ENCODE results near the gene SMCR8.
"Not testable (repeated sequence)": the region's sequence is repeated elsewhere in the genome, so short reads cannot be mapped to it uniquely, and the experiment has no call there.

The SMCR8 gene

DNA sequence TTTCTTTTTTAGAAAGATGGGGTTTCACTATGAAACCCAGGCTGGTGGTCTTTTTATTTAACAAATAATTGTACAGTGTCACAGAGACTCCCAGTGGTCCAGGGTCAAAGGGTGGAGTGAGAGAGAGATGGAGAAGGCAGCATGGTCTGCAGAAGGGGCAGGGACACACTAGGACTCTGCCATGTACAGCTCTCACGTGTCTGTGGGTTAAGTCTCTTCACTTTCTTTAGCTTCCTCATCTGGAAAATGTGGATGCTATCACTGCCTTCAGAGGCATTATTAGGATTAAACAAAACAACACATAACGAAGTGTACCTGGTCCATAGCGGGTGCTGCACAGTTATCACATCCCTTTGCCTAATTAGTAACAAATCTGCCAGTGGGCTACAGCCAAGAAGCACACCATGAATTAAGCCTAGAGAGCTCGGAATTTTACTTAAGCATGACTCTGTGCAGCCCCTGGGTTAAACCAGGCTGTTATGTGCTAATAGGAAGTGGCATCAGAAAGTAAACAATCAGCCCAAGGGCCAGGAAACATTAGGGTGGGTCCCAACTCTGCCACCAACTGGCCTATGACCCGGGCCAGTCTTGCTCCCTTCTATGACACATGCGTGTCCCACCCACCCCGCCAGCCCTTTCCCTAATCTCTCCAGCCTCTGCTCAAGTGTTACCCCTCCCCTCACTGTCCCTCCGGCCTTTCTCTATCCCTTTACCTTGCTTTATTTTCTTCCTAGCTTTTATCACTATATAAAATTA lies 14.2 kb upstream of the SMCR8 start:
- TF ChIP-seq ZNF274 (IDR thresholded peaks at IDR 0.05; ENCODE audit: low read depth, low read length) = no peak
- H3K4me3 ChIP-seq (ENCODE audit: low read length) = no peak overlapping the region

DNA sequence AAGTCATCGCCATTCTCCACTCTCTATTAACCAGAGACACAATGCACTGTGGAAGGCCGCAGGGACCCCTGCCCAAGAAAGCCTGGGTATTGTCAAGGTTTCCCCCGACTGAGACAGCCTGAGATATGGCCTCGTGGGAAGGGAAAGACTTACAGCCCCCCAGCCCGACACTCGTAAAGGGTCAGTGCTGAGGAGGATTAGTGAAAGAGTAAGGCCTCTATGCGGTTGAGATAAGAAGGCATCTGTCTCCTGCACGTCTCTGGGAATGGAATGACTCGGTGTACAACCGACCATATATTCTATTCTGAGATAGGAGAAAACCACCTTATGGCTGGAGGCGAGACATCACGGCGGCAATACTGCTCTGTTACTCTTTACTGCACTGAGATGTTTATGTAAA lies 11.9 kb upstream of the SMCR8 start:
- not testable (repeated sequence) for H3K4me3 ChIP-seq (ENCODE audit: low read length)

DNA sequence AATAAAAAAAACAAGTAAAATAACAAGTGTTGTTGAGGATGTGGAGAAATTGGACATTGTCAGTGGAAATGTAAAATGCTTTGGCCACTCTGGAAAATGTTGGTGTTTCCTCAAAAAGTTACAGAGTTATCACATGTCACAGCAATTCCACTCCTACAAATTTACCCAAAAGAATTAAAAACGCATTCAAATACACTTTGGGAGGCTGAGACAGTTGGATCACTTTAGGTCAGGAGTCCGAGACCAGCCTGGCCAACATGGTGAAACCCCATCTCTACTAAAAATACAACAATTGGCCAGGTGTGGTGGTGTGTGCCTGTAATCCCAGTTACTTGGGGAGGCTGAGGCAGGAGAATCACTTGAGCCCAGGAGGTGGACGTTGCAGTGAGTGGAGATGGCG lies 5.9 kb upstream of the SMCR8 start:
- TF ChIP-seq ZNF274 (IDR thresholded peaks at IDR 0.05; ENCODE audit: low read depth, low read length) = no peak
- no peak overlapping the region for H3K4me3 ChIP-seq (ENCODE audit: low read length)

DNA sequence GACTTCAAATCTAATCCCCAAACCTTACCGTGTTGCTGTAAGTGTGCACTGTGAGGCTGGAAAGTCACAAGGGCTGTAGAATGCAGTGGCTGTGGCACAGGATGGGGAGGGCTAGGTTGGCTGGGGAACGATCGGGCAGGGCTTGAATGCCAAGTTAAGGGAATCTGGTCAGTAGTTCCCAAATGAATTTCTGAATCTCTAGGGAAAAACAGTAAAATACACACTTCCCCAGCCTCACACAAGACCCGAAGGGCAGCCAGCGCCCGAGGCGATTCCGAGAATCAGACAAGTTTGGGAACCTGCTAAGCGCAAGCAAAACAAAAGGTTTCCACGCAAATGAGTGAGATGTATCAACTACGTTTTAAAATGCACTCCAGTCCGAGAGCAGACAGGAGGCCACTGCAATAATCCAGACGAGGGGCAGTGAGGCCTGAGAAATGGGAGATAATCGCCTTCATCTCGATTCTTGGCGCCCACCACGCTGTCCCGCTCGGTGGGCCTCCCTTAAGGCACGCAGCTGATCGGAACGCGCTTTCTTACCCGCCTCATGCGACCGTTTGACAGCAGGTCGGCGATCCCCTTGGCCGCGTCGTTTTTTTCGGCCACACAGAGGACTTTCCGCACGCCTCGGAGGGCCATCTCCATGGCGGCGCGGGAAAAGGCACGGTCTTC lies 898 bp upstream of the SMCR8 start:
- no peak for TF ChIP-seq ZNF274 (IDR thresholded peaks at IDR 0.05; ENCODE audit: low read depth, low read length)

GRCh38 chr17:18315562-18315922 lies 449 bp downstream of the SMCR8 start:
- no peak for TF ChIP-seq ZNF274 (IDR thresholded peaks at IDR 0.05; ENCODE audit: low read depth, low read length)

More for the DNA sequence above, 898 bp upstream of the SMCR8 start:
- peak overlapping the region; percentile 82 for H3K4me3 ChIP-seq (ENCODE audit: low read length)

GRCh38 chr17:18315961-18316360 lies 868 bp downstream of the SMCR8 start:
- TF ChIP-seq ZNF274 (IDR thresholded peaks at IDR 0.05; ENCODE audit: low read depth, low read length) = no peak
- H3K4me3 ChIP-seq (ENCODE audit: low read length) = peak overlapping the region; percentile 82

More at GRCh38 chr17:18315562-18315922, 449 bp downstream of the SMCR8 start:
- H3K4me3 ChIP-seq (ENCODE audit: low read length) = peak overlapping the region; percentile 82

- no peak for TF ChIP-seq ZNF274 (IDR thresholded peaks at IDR 0.05; ENCODE audit: low read depth, low read length)
- H3K4me3 ChIP-seq (ENCODE audit: low read length) = no peak overlapping the region
These were observed 3.0 kb downstream of the SMCR8 start for GRCh38 chr17:18318117-18318516.

DNA sequence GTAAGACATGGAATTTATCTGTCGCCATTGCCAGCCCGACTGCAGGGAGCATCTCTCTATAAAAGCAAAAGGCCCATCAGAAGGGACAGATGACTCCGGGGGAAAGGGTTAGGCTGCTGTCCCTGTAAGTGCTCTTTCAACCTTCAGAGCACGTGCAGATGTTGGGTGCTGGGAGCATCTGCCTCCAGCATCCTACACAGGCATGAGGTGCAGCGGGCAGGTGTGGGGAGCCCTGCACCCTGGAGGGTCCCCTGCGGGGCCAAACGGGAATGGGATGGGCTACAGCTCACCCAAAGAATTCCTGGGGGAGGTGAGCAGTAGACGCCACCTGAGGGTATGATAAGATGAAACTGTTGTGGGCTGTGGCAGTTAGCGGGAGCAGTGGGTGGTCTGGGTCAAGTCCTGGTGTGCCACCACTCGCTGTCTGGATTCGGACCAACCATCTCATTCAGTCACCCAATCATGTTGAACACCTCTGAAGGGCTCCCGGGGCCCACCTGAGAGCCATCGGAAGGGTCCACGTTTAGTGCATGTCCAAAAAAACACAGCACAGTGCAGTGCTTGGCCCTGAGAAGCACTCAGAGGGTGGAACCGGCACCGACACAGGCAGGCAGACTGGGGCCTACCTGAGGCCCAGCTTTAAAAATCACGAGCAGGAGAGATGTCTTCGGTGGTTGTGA lies 3.8 kb downstream of the SMCR8 start:
- H3K4me3 ChIP-seq (ENCODE audit: low read length) = no peak overlapping the region
- no peak for TF ChIP-seq ZNF274 (IDR thresholded peaks at IDR 0.05; ENCODE audit: low read depth, low read length)

DNA sequence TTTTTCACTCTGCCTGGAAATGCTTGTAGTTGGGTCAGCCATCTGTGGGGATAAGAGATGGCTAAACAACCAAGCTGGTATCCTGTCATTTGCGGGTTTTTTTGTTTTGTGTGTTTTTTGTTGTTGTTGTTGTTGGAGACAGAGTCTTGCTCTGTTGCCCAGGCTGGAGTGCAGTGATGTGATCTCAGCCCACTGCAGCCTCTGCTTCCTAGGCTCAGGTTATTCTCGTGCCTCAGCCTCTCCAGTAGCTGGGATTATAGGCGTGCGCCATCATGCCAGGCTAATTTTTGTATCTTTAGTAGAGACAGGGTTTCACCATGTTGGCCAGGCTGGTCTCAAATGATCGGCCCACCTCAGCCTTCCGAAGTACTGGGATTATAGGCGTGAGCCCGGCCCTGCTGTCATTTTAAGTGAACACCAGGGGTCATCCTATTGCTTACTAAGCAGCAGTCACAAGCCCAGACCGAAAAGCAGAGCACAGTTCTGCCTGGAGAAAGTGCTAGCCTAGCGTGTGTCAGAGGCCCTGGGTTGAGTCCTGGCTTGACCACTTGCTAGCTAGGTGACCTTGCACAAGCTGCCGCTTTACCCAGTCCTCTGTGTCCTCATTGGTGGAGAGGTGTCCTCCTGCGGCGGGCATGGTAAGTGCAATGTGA lies 4.6 kb downstream of the SMCR8 start:
- H3K4me3 ChIP-seq (ENCODE audit: low read length) = no peak overlapping the region
- TF ChIP-seq ZNF274 (IDR thresholded peaks at IDR 0.05; ENCODE audit: low read depth, low read length) = no peak

DNA sequence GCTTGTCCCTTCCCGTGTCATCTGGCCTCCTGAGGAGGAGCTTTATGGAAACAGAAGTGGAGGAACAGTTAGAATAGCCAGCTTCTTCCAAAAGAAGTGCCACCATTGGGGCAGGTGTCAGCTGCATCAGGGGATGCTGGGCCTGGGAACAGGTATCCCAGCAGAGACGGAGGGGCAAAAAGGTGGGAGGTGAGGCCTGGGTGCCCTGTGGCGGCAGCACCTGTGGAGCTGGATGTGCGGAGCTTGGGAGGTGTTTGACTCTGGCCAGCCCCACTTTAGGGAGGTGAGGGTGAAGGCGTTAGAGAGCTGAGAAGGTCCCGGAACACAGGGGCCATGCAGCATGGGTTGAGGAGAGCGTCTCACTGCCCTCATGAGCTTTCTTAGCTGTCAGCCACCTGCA lies 5.2 kb downstream of the SMCR8 start:
- TF ChIP-seq ZNF274 (IDR thresholded peaks at IDR 0.05; ENCODE audit: low read depth, low read length) = no peak
- no peak overlapping the region for H3K4me3 ChIP-seq (ENCODE audit: low read length)

- no peak overlapping the region for H3K4me3 ChIP-seq (ENCODE audit: low read length)
- no peak for TF ChIP-seq ZNF274 (IDR thresholded peaks at IDR 0.05; ENCODE audit: low read depth, low read length)
These were observed 6.2 kb downstream of the SMCR8 start for GRCh38 chr17:18321309-18321708.

DNA sequence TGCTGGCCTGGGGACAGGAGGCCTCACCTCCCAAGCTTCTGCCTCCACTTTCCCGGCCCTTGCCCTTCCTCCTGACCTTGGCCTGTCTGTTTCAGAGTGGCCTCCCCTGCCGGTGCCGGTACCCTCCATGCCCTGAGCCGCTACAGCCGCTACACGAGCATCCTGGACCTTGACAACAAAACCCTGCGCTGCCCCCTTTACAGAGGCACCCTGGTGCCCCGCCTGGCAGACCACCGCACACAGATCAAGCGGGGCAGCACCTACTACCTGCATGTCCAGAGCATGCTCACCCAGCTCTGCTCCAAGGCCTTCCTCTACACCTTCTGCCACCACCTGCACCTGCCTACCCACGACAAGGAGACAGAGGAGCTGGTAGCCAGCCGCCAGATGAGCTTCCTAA lies 7.4 kb downstream of the SMCR8 start:
- no peak for TF ChIP-seq ZNF274 (IDR thresholded peaks at IDR 0.05; ENCODE audit: low read depth, low read length)
- no peak overlapping the region for H3K4me3 ChIP-seq (ENCODE audit: low read length)

DNA sequence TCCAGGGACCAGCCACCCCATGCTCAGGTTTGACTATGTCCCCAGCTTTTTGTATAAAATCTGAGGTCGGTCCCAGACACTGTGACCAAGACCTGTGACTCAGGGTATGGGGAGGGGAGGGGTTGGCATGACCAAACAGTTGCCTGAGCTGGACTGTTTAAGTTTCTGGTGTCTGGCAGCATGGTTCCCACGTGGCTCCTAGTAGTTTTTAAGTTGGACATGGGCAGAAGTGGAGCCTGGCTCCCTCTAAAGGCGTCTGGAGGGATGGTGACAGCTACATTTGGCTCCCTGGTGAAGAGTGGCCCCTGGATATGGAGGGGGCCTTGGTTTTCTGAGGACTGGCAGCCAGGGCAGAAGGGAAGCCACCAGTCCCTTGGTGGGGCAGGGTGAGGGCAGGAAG lies 7.9 kb downstream of the SMCR8 start:
- TF ChIP-seq ZNF274 (IDR thresholded peaks at IDR 0.05; ENCODE audit: low read depth, low read length) = no peak
- H3K4me3 ChIP-seq (ENCODE audit: low read length) = no peak overlapping the region

GRCh38 chr17:18323507-18324139 lies 8.5 kb downstream of the SMCR8 start:
- H3K4me3 ChIP-seq (ENCODE audit: low read length) = no peak overlapping the region
- no peak for TF ChIP-seq ZNF274 (IDR thresholded peaks at IDR 0.05; ENCODE audit: low read depth, low read length)

Measured in GM08714 (cell line).